HepG2 (cell line): ENCODE measurements around the gene NME7. TPM values are rescaled to one million over a fixed set of nuclear protein-coding genes. Genes with fewer than 3 reads are reported as not detected.

Source experiments
- ARID4A ChIP-seq: sonication (generic); formaldehyde crosslinking; IDR thresholded peaks from 2 replicates; pipeline ENCODE4 v1.5.0; 2020; ENCODE audit warnings: mild to moderate bottlenecking, missing genetic modification reagents, borderline replicate concordance
- BORCS8-MEF2B ChIP-seq: sonication (generic); formaldehyde crosslinking; IDR thresholded peaks from 2 replicates; pipeline ENCODE4 v1.8.0; 2022; ENCODE audit warnings: mild to moderate bottlenecking, missing genetic modification reagents
- ESRRA ChIP-seq: sonication (generic); formaldehyde crosslinking; IDR thresholded peaks from 2 replicates; pipeline ENCODE4 v1.5.1; 2020; ENCODE audit warnings: mild to moderate bottlenecking, low read depth, missing genetic modification reagents
- KAT8 ChIP-seq: IDR thresholded peaks from 2 replicates; pipeline ENCODE4 v1.6.1; 2016; ENCODE audit warnings: missing genetic modification reagents, missing compliant biosample characterization
- KLF12 ChIP-seq: sonication (generic); formaldehyde crosslinking; IDR thresholded peaks from 2 replicates; pipeline ENCODE4 v1.4.0; 2020; ENCODE audit warnings: missing genetic modification reagents, borderline replicate concordance
- MEF2D ChIP-seq: sonication (generic); formaldehyde crosslinking; IDR thresholded peaks from 2 replicates; pipeline ENCODE4 v1.5.1; 2020; ENCODE audit warnings: mild to moderate bottlenecking, missing genetic modification reagents
- MIXL1 ChIP-seq: IDR thresholded peaks from 2 replicates; pipeline ENCODE4 v1.6.1; 2016
- NCOA2 ChIP-seq: sonication (generic); formaldehyde crosslinking; IDR thresholded peaks from 2 replicates; pipeline ENCODE4 v1.8.0; 2022; ENCODE audit warnings: inconsistent platforms
- PHF20 ChIP-seq: sonication (generic); formaldehyde crosslinking; IDR thresholded peaks from 2 replicates; pipeline ENCODE4 v1.5.0; 2020; ENCODE audit warnings: mild to moderate bottlenecking, missing genetic modification reagents
- RXRA ChIP-seq: sonication (generic); formaldehyde crosslinking; IDR thresholded peaks from 2 replicates; pipeline ENCODE4 v1.5.1; 2020; ENCODE audit warnings: missing genetic modification reagents
- ZBED4 ChIP-seq: sonication (generic); formaldehyde crosslinking; IDR thresholded peaks from 2 replicates; pipeline ENCODE4 v1.4.0; 2020; ENCODE audit warnings: missing genetic modification reagents, borderline replicate concordance
- ZNF225 ChIP-seq: sonication (generic); formaldehyde crosslinking; IDR thresholded peaks from 2 replicates; pipeline ENCODE4 v1.4.0; 2020; ENCODE audit warnings: mild to moderate bottlenecking, missing genetic modification reagents
- polyA plus RNA-seq, 8 experiments: library from polyadenylated mRNA; depleted of rRNA in 3 of 8; stranded (reverse) in 7 of 8; unstranded in 1 of 8; fragments of >200 nt; fragmentation: Illumina TruSeq in 4 of 8; extraction: Trizol in 4 of 8; gene quantifications; 2 replicates each; pipeline versions ENCODE4 v1.2.1 to v1.2.3, GENCODE V29; 2011 to 2016; ENCODE audit warnings: low read depth in 4 of 8, missing spikeins in 1 of 8, mixed read lengths in 1 of 8; ENCODE audit not compliant: insufficient read depth in 1 of 8
- total RNA-seq, 5 experiments: library from RNA; depleted of rRNA; stranded (reverse); fragments of >200 nt; fragmentation: Illumina TruSeq; extraction: Trizol; gene quantifications; 2 replicates each; pipeline ENCODE4 v1.2.3, GENCODE V29; 2016; ENCODE audit warnings: low read depth in 1 of 5
- TF ChIP-seq, protein P1 (sequence below): sonication (generic); formaldehyde crosslinking; IDR thresholded peaks from 2 replicates; pipeline ENCODE4 v1.4.0; 2020; ENCODE audit warnings: low read depth, mild to moderate bottlenecking, missing genetic modification reagents
- TF ChIP-seq, protein P2 (sequence below): sonication (generic); formaldehyde crosslinking; IDR thresholded peaks from 2 replicates; pipeline ENCODE4 v1.4.0; 2020; ENCODE audit warnings: missing genetic modification reagents
- TF ChIP-seq, protein P3 (sequence below): sonication (generic); formaldehyde crosslinking; IDR thresholded peaks from 2 replicates; pipeline ENCODE4 v1.4.0; 2020; ENCODE audit warnings: missing genetic modification reagents

The NME7 gene
- total and polyA plus RNA-seq, 2 of the 13 experiments (the other 11 are each of a cell fraction or from before 2014, with no cell fraction given), result 9.4 to 22.5 TPM

- TF ChIP-seq, protein P1, sequence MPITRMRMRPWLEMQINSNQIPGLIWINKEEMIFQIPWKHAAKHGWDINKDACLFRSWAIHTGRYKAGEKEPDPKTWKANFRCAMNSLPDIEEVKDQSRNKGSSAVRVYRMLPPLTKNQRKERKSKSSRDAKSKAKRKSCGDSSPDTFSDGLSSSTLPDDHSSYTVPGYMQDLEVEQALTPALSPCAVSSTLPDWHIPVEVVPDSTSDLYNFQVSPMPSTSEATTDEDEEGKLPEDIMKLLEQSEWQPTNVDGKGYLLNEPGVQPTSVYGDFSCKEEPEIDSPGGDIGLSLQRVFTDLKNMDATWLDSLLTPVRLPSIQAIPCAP (CRISPR knock-in tag), result no peak
- no peak for TF ChIP-seq ZBED4
- TF ChIP-seq, protein P2, sequence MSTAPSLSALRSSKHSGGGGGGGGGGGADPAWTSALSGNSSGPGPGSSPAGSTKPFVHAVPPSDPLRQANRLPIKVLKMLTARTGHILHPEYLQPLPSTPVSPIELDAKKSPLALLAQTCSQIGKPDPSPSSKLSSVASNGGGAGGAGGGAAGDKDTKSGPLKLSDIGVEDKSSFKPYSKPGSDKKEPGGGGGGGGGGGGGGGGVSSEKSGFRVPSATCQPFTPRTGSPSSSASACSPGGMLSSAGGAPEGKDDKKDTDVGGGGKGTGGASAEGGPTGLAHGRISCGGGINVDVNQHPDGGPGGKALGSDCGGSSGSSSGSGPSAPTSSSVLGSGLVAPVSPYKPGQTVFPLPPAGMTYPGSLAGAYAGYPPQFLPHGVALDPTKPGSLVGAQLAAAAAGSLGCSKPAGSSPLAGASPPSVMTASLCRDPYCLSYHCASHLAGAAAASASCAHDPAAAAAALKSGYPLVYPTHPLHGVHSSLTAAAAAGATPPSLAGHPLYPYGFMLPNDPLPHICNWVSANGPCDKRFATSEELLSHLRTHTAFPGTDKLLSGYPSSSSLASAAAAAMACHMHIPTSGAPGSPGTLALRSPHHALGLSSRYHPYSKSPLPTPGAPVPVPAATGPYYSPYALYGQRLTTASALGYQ (CRISPR knock-in tag), result peak; percentile 78; the same call in 1 of the 2 replicates
- peak; percentile 98 for TF ChIP-seq MIXL1 (CRISPR knock-in tag)
- TF ChIP-seq ARID4A (CRISPR knock-in tag), result peak; percentile 60; the same call in 1 of the 2 replicates
- TF ChIP-seq RXRA (CRISPR knock-in tag), result no peak; the same call in 1 of the 2 replicates
- TF ChIP-seq, protein P3, sequence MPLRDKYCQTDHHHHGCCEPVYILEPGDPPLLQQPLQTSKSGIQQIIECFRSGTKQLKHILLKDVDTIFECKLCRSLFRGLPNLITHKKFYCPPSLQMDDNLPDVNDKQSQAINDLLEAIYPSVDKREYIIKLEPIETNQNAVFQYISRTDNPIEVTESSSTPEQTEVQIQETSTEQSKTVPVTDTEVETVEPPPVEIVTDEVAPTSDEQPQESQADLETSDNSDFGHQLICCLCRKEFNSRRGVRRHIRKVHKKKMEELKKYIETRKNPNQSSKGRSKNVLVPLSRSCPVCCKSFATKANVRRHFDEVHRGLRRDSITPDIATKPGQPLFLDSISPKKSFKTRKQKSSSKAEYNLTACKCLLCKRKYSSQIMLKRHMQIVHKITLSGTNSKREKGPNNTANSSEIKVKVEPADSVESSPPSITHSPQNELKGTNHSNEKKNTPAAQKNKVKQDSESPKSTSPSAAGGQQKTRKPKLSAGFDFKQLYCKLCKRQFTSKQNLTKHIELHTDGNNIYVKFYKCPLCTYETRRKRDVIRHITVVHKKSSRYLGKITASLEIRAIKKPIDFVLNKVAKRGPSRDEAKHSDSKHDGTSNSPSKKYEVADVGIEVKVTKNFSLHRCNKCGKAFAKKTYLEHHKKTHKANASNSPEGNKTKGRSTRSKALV (CRISPR knock-in tag), result no peak
- TF ChIP-seq KAT8 (CRISPR knock-in tag), result 0 out of 2 replicates have a peak, but pooled peaks have one; percentile 58
- TF ChIP-seq ZNF225 (CRISPR knock-in tag), result no peak
- peak; percentile 97 for TF ChIP-seq ESRRA
- peak; percentile 57 for TF ChIP-seq MEF2D
- no peak for TF ChIP-seq PHF20
- TF ChIP-seq BORCS8-MEF2B, result no peak
- peak; percentile 93 for TF ChIP-seq NCOA2 (CRISPR knock-in tag)
- peak; percentile 47; the same call in 1 of the 2 replicates for TF ChIP-seq KLF12
These were observed 218.9 kb downstream of the NME7 start (continued) for GRCh38 chr1:169148472-169149252.
